GM23338 (cell line): ENCODE data around the gene RNU6-7. TPM values are rescaled to one million over a fixed set of nuclear protein-coding genes. Genes with fewer than 3 reads are reported as not detected.
A peak's percentile ranks its signal among the peaks of the same experiment; 100 is the strongest.

Experiments
- ATAC-seq: fragments of 200-7000 bp; cut with Tn5 transposase; 3 replicates; pipeline ENCODE4 v1.9.1; 2020
- DNase-seq: peaks from one replicate; pipeline ENCODE4 v3.0.0-alpha.2; 2015; ENCODE audit warnings: low spot score
- H2AFZ ChIP-seq: fragments of 200-600 bp; sonication (generic); 2 replicates; pipeline ENCODE4 v1.8.0; 2016; ENCODE audit warnings: antibody characterized with exemption, mild to moderate bottlenecking, moderate library complexity
- H3F3A ChIP-seq: fragments of 200-600 bp; sonication (generic); replicated peaks from 2 replicates; pipeline ENCODE4 v1.8.0; 2017; ENCODE audit warnings: antibody characterized with exemption, mixed run types, low read depth
- H3K27ac ChIP-seq: fragments of 200-600 bp; sonication (generic); 2 replicates; pipeline ENCODE4 v1.6.1; 2016; ENCODE audit warnings: low read depth
- H3K27me3 ChIP-seq: fragments of 200-600 bp; sonication (generic); 2 replicates; pipeline ENCODE4 v1.8.0; 2016; ENCODE audit warnings: mild to moderate bottlenecking, mixed run types, moderate library complexity; ENCODE audit not compliant: insufficient read depth
- H3K36me3 ChIP-seq: fragments of 200-600 bp; sonication (generic); 2 replicates; pipeline ENCODE4 v1.8.0; 2016; ENCODE audit warnings: mild to moderate bottlenecking; ENCODE audit not compliant: insufficient read depth
- H3K4me1 ChIP-seq: fragments of 200-600 bp; sonication (generic); 2 replicates; pipeline ENCODE4 v1.8.0; 2016; ENCODE audit warnings: mild to moderate bottlenecking, moderate library complexity; ENCODE audit not compliant: insufficient read depth
- H3K4me2 ChIP-seq: fragments of 200-600 bp; sonication (generic); 2 replicates; pipeline ENCODE4 v1.7.1; 2017; ENCODE audit warnings: mixed run types
- H3K4me3 ChIP-seq: fragments of 200-600 bp; sonication (generic); 2 replicates; pipeline ENCODE4 v1.6.1; 2016; ENCODE audit warnings: mixed run types
- H3K79me2 ChIP-seq: fragments of 200-600 bp; sonication (generic); replicated peaks from 2 replicates; pipeline ENCODE4 v1.8.0; 2017; ENCODE audit warnings: mild to moderate bottlenecking; ENCODE audit not compliant: insufficient read depth
- H3K9me2 ChIP-seq: fragments of 200-600 bp; sonication (generic); 2 replicates; pipeline ENCODE4 v1.8.0; 2017; ENCODE audit not compliant: insufficient read depth
- H4K20me1 ChIP-seq: fragments of 200-600 bp; sonication (generic); replicated peaks from 2 replicates; pipeline ENCODE4 v1.8.0; 2017; ENCODE audit warnings: mild to moderate bottlenecking; ENCODE audit not compliant: insufficient read depth
- H3K27ac Mint-ChIP-seq: 2 replicates; pipeline ENCODE4 v1.8.0; 2020; ENCODE audit warnings: inconsistent platforms, mild to moderate bottlenecking, moderate library complexity, mixed read lengths
- H3K27me3 Mint-ChIP-seq: 3 replicates; pipeline ENCODE4 v1.8.0; 2022; ENCODE audit warnings: low read depth, mild to moderate bottlenecking, moderate library complexity, mixed read lengths, inconsistent platforms; ENCODE audit not compliant: insufficient read depth, poor library complexity
- H3K36me3 Mint-ChIP-seq: 3 replicates; pipeline ENCODE4 v1.8.0; 2021; ENCODE audit warnings: low read depth, mild to moderate bottlenecking, inconsistent platforms, moderate library complexity, mixed read lengths
- H3K4me1 Mint-ChIP-seq: 3 replicates; pipeline ENCODE4 v1.8.0; 2020; ENCODE audit warnings: mild to moderate bottlenecking, inconsistent platforms, mixed read lengths
- H3K4me3 Mint-ChIP-seq: 3 replicates; pipeline ENCODE4 v1.8.0; 2021; ENCODE audit warnings: moderate library complexity, mild to moderate bottlenecking, inconsistent platforms, mixed read lengths
- H3K9me3 Mint-ChIP-seq: 3 replicates; pipeline ENCODE4 v1.8.0; 2020; ENCODE audit warnings: moderate library complexity, mild to moderate bottlenecking, inconsistent platforms, mixed read lengths
- EZH2phosphoT487 ChIP-seq: fragments of 200-600 bp; sonication (generic); IDR thresholded peaks from one replicate; pipeline ENCODE4 v1.8.1; 2018; ENCODE audit warnings: antibody characterized with exemption; ENCODE audit not compliant: unreplicated experiment
- JUNB ChIP-seq: IDR thresholded peaks from one replicate; pipeline ENCODE4 v1.6.1; 2016; ENCODE audit warnings: antibody characterized with exemption; ENCODE audit not compliant: unreplicated experiment
- STAT1 ChIP-seq: IDR thresholded peaks from one replicate; pipeline ENCODE4 v1.6.1; 2016; ENCODE audit warnings: antibody characterized with exemption; ENCODE audit not compliant: unreplicated experiment
- polyA plus RNA-seq: library from polyadenylated mRNA; unstranded; fragments of >200 nt; fragmentation: Nextera tagmentation; extraction: Ambion mirVana; gene quantifications from 2 replicates; pipeline ENCODE4 v1.2.1, GENCODE V29; 2016
- total RNA-seq: library from RNA; depleted of rRNA; stranded (reverse); fragments of >200 nt; shearing (Covaris generic); gene quantifications from 2 replicates; pipeline ENCODE4 v1.2.3, GENCODE V29; 2014
- TF ChIP-seq, protein P1 (sequence below): fragments of 250-450 bp; sonication (Bioruptor Pico); IDR thresholded peaks from 2 replicates; pipeline ENCODE4 v1.5.0; 2020; ENCODE audit warnings: mild to moderate bottlenecking, moderate library complexity
- TF ChIP-seq, protein P2 (sequence below), 2 experiments: fragments of 200-600 bp in 1 of 2; sonication (generic) in 1 of 2; conservative IDR thresholded peaks; 2 replicates each; pipeline versions ENCODE4 v1.5.1 to v1.6.1; 2016 to 2017; ENCODE audit warnings: antibody characterized with exemption in 2 of 2, low read depth in 2 of 2, mild to moderate bottlenecking in 2 of 2, moderate library complexity in 1 of 2

Gene RNU6-7
- total and polyA plus RNA-seq, 2 experiments from 2014 or later = 39.1 TPM; not detected in 1

DNA sequence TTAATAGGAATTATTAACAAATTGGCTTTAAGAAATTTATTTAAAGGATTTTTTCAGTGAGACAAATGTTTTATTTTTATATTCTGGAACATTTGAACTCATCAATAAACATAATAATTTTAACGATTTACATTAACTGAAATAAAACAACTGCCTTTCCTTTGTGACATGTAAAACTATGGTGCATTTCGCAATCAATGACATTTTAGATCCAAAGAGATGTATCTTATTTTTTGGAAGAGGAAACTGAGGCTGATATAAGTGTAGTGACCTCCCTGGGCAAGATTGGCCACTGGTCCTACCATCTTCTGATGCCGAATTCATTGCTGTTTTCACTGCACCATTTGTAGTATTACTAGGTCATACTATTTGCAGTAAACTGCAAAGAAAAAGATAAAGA, 3.7 kb downstream of the RNU6-7 start:
- ATAC-seq (no peak), DNase-seq (no peak)
- Histone ChIP-seq H3K27me3 (peaks cover 7% of the 10 kb centered on the region; the same call in 1 of the 2 replicates), H3K27ac (no peak overlapping the region), H3K79me2 (no peaks in the 10 kb centered on the region), H3K4me1 (no peaks in the 10 kb centered on the region), H4K20me1 (no peaks in the 10 kb centered on the region), H3K4me2 (no peak overlapping the region), H3K9me2 (no peaks in the 10 kb centered on the region), H2AFZ (0 out of 2 replicates have a peak overlapping the region, but pooled peaks have one; percentile 28), H3K36me3 (no peaks in the 10 kb centered on the region), H3K4me3 (no peak overlapping the region), H3F3A (no peaks in the 10 kb centered on the region)
- H3K27me3 Mint-ChIP-seq = peaks cover 15% of the 10 kb centered on the region
- no peak overlapping the region for H3K4me3 Mint-ChIP-seq
- no peaks in the 10 kb centered on the region for H3K36me3 Mint-ChIP-seq
- TF ChIP-seq, protein P1, sequence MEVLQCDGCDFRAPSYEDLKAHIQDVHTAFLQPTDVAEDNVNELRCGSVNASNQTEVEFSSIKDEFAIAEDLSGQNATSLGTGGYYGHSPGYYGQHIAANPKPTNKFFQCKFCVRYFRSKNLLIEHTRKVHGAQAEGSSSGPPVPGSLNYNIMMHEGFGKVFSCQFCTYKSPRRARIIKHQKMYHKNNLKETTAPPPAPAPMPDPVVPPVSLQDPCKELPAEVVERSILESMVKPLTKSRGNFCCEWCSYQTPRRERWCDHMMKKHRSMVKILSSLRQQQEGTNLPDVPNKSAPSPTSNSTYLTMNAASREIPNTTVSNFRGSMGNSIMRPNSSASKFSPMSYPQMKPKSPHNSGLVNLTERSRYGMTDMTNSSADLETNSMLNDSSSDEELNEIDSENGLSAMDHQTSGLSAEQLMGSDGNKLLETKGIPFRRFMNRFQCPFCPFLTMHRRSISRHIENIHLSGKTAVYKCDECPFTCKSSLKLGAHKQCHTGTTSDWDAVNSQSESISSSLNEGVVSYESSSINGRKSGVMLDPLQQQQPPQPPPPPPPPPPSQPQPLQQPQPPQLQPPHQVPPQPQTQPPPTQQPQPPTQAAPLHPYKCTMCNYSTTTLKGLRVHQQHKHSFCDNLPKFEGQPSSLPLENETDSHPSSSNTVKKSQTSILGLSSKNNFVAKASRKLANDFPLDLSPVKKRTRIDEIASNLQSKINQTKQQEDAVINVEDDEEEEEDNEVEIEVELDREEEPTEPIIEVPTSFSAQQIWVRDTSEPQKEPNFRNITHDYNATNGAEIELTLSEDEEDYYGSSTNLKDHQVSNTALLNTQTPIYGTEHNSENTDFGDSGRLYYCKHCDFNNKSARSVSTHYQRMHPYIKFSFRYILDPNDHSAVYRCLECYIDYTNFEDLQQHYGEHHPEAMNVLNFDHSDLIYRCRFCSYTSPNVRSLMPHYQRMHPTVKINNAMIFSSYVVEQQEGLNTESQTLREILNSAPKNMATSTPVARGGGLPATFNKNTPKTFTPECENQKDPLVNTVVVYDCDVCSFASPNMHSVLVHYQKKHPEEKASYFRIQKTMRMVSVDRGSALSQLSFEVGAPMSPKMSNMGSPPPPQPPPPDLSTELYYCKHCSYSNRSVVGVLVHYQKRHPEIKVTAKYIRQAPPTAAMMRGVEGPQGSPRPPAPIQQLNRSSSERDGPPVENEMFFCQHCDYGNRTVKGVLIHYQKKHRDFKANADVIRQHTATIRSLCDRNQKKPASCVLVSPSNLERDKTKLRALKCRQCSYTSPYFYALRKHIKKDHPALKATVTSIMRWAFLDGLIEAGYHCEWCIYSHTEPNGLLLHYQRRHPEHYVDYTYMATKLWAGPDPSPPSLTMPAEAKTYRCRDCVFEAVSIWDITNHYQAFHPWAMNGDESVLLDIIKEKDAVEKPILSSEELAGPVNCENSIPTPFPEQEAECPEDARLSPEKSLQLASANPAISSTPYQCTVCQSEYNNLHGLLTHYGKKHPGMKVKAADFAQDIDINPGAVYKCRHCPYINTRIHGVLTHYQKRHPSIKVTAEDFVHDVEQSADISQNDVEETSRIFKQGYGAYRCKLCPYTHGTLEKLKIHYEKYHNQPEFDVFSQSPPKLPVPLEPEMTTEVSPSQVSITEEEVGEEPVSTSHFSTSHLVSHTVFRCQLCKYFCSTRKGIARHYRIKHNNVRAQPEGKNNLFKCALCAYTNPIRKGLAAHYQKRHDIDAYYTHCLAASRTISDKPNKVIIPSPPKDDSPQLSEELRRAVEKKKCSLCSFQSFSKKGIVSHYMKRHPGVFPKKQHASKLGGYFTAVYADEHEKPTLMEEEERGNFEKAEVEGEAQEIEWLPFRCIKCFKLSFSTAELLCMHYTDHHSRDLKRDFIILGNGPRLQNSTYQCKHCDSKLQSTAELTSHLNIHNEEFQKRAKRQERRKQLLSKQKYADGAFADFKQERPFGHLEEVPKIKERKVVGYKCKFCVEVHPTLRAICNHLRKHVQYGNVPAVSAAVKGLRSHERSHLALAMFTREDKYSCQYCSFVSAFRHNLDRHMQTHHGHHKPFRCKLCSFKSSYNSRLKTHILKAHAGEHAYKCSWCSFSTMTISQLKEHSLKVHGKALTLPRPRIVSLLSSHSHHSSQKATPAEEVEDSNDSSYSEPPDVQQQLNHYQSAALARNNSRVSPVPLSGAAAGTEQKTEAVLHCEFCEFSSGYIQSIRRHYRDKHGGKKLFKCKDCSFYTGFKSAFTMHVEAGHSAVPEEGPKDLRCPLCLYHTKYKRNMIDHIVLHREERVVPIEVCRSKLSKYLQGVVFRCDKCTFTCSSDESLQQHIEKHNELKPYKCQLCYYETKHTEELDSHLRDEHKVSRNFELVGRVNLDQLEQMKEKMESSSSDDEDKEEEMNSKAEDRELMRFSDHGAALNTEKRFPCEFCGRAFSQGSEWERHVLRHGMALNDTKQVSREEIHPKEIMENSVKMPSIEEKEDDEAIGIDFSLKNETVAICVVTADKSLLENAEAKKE (CRISPR knock-in tag) = no peak
- TF ChIP-seq EZH2phosphoT487 = no peak
- no peak for TF ChIP-seq JUNB
- no peak for TF ChIP-seq STAT1
- H3K27ac Mint-ChIP-seq = no peak overlapping the region
- H3K9me3 Mint-ChIP-seq = no peaks in the 10 kb centered on the region
- H3K4me1 Mint-ChIP-seq = peaks cover 17% of the 10 kb centered on the region

DNA sequence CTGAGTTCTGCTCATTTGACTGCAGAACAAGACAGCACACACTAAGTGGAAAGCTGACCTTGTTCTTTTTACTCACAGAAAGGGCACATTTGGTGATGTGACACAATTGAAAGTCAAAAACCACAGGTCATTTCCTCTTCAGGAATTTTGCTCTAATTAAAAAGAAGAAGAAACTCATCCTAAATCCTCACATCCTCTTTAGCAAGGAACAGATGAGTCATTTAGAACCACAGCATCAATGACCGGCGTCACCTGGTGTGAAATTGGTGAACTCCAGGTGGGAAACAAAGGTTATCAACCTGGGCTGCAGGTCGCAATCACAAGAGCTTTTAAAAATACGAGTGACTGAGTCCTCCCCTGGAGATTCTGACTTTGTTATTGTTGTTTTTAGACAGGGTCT, 4.1 kb downstream of the RNU6-7 start:
- no peak for ATAC-seq
- Mint-ChIP-seq H3K4me1 (peaks cover 14% of the 10 kb centered on the region), H3K9me3 (no peaks in the 10 kb centered on the region), H3K36me3 (no peaks in the 10 kb centered on the region), H3K27me3 (peaks cover 15% of the 10 kb centered on the region), H3K27ac (0 out of 2 replicates have a peak overlapping the region, but pooled peaks have one; percentile 5), H3K4me3 (no peak overlapping the region)
- TF ChIP-seq, protein P2, sequence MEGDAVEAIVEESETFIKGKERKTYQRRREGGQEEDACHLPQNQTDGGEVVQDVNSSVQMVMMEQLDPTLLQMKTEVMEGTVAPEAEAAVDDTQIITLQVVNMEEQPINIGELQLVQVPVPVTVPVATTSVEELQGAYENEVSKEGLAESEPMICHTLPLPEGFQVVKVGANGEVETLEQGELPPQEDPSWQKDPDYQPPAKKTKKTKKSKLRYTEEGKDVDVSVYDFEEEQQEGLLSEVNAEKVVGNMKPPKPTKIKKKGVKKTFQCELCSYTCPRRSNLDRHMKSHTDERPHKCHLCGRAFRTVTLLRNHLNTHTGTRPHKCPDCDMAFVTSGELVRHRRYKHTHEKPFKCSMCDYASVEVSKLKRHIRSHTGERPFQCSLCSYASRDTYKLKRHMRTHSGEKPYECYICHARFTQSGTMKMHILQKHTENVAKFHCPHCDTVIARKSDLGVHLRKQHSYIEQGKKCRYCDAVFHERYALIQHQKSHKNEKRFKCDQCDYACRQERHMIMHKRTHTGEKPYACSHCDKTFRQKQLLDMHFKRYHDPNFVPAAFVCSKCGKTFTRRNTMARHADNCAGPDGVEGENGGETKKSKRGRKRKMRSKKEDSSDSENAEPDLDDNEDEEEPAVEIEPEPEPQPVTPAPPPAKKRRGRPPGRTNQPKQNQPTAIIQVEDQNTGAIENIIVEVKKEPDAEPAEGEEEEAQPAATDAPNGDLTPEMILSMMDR (conservative IDR thresholded peaks at IDR 0.05; ENCODE audit: low read depth in 2 of 2) = peak; percentile 33 to 38
- TF ChIP-seq JUNB = no peak
- Histone ChIP-seq H3K4me1 (no peaks in the 10 kb centered on the region), H4K20me1 (no peaks in the 10 kb centered on the region), H2AFZ (peak overlapping the region; percentile 28; the same call in 1 of the 2 replicates), H3K4me3 (no peak overlapping the region), H3F3A (no peaks in the 10 kb centered on the region), H3K27me3 (peaks cover 7% of the 10 kb centered on the region; the same call in 1 of the 2 replicates), H3K4me2 (no peak overlapping the region), H3K79me2 (no peaks in the 10 kb centered on the region), H3K9me2 (no peaks in the 10 kb centered on the region), H3K27ac (no peak overlapping the region), H3K36me3 (no peaks in the 10 kb centered on the region)
- peak; percentile 57 for DNase-seq
